Superior temporal gyrus (tissue), 1 donor: ENCODE results near the gene FOXA1.

Source experiments
- DNase-seq: peaks from one replicate; pipeline ENCODE4 v3.0.0-alpha.2; 2016; ENCODE audit errors: extremely low spot score

The FOXA1 gene

GRCh38 chr14:37589715-37590427 lies 5.2 kb downstream of the FOXA1 start:
- DNase-seq, result no peak

GRCh38 chr14:37588956-37589714 lies 5.9 kb downstream of the FOXA1 start:
- DNase-seq, result no peak

GRCh38 chr14:37588667-37588955 lies 6.4 kb downstream of the FOXA1 start:
- no peak for DNase-seq

GRCh38 chr14:37587881-37588666 lies 7.0 kb downstream of the FOXA1 start:
- no peak for DNase-seq

- DNase-seq, result no peak
Observed at GRCh38 chr14:37587131-37587803, 7.8 kb downstream of the FOXA1 start.

GRCh38 chr14:37586797-37587130 lies 8.3 kb downstream of the FOXA1 start:
- no peak for DNase-seq

- no peak for DNase-seq
Observed at GRCh38 chr14:37585971-37586796, 8.9 kb downstream of the FOXA1 start.

- DNase-seq, result no peak
Observed at GRCh38 chr14:37585101-37585511, 9.9 kb downstream of the FOXA1 start.

GRCh38 chr14:37584211-37585100 lies 10.6 kb downstream of the FOXA1 start:
- no peak for DNase-seq

- no peak for DNase-seq
Observed at GRCh38 chr14:37583358-37584210, 11.5 kb downstream of the FOXA1 start.

- DNase-seq, result no peak
Observed at GRCh38 chr14:37580146-37580545, 14.9 kb downstream of the FOXA1 start.

GRCh38 chr14:37579274-37579673 lies 15.8 kb downstream of the FOXA1 start:
- no peak for DNase-seq

- DNase-seq, result no peak
Observed at GRCh38 chr14:37573356-37573755, 21.7 kb downstream of the FOXA1 start.

- DNase-seq, result no peak
Observed at GRCh38 chr14:37571391-37571790, 23.7 kb downstream of the FOXA1 start.

GRCh38 chr14:37569729-37570128 lies 25.3 kb downstream of the FOXA1 start:
- no peak for DNase-seq

- no peak for DNase-seq
Observed at GRCh38 chr14:37566811-37567371, 28.2 kb downstream of the FOXA1 start.

- no peak for DNase-seq
Observed at GRCh38 chr14:37565550-37565949, 29.5 kb downstream of the FOXA1 start.

- no peak for DNase-seq
Observed at GRCh38 chr14:37563189-37563588, 31.9 kb downstream of the FOXA1 start.

GRCh38 chr14:37559386-37559785 lies 35.7 kb downstream of the FOXA1 start:
- DNase-seq, result no peak
